GM12872 (cell line): ENCODE data around the gene TNFRSF17.
A peak's percentile ranks its signal among the peaks of the same experiment; 100 is the strongest.
"Not testable (repeated sequence)": the region's sequence is repeated elsewhere in the genome, so short reads cannot be mapped to it uniquely, and the experiment has no call there.

Source experiments
- CTCF ChIP-seq: IDR thresholded peaks from 3 replicates; pipeline ENCODE4 v1.5.1; 2011; ENCODE audit warnings: low read depth, mild to moderate bottlenecking, low read length, moderate library complexity; ENCODE audit not compliant: insufficient read depth

TNFRSF17 gene

GRCh38 chr16:11964761-11965551 lies at the start of gene TNFRSF17:
Gene TNFRSF17 (plus strand): TSS chr16:11965210. CDS start chr16:11965325, 115 bp downstream.
- TF ChIP-seq CTCF: no peak

GRCh38 chr16:11915644-11916523 lies 49.1 kb upstream of the TNFRSF17 start, which contains the start of gene GSPT1:
Gene GSPT1 (minus strand): TSS chr16:11915956. CDS start chr16:11915720, 236 bp downstream.
- TF ChIP-seq CTCF: peak; percentile 29; the same call in 1 of the 3 replicates

GRCh38 chr16:11916524-11917285 lies 48.3 kb upstream of the TNFRSF17 start:
- TF ChIP-seq CTCF: no peak

GRCh38 chr16:11941945-11942344 lies 23.1 kb upstream of the TNFRSF17 start, which contains the start of gene NPIPB2:
Gene NPIPB2 (minus strand): TSS chr16:11942045. CDS start chr16:11942045, 0 bp downstream.
- TF ChIP-seq CTCF: not testable (repeated sequence)

GRCh38 chr16:11946433-11946832 lies 18.6 kb upstream of the TNFRSF17 start:
- no peak for TF ChIP-seq CTCF

- TF ChIP-seq CTCF: no peak
Measured at GRCh38 chr16:11948819-11949218, 16.2 kb upstream of the TNFRSF17 start.
